Ammon's horn (tissue), 1 donor: ENCODE data around the gene STRC.
"Not testable (repeated sequence)": the region's sequence is repeated elsewhere in the genome, so short reads cannot be mapped to it uniquely, and the experiment has no call there.

Experiments used
- DNase-seq: peaks from one replicate; pipeline ENCODE4 v3.0.0-alpha.2; 2016; ENCODE audit warnings: low spot score

The STRC gene

GRCh38 chr15:43563793-43564192, 54.8 kb downstream of the STRC start:
- not testable (repeated sequence) for DNase-seq

DNA sequence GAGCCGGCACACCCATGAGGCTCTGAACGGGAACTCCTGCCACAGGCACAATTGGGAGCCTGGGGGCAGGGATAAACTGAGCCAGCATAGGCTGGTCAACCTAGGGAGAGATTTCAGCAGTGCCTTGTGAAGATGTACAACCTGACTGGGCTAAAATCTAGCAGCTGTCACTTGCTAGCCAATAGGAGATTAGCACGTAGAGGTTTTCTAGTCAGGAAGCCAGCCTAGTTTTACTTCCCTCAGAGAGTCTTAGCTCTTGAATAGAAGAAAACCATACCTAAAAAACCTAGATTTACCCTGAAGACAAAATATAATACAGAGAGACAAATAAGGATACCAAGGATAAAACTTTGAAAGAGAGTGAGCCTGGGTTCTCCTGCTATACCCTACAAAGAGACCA, 55.8 kb downstream of the STRC start:
- DNase-seq: not testable (repeated sequence)

GRCh38 chr15:43552986-43553385, 65.6 kb downstream of the STRC start:
- no peak for DNase-seq

GRCh38 chr15:43552256-43552655, 66.3 kb downstream of the STRC start:
- DNase-seq: no peak

DNA sequence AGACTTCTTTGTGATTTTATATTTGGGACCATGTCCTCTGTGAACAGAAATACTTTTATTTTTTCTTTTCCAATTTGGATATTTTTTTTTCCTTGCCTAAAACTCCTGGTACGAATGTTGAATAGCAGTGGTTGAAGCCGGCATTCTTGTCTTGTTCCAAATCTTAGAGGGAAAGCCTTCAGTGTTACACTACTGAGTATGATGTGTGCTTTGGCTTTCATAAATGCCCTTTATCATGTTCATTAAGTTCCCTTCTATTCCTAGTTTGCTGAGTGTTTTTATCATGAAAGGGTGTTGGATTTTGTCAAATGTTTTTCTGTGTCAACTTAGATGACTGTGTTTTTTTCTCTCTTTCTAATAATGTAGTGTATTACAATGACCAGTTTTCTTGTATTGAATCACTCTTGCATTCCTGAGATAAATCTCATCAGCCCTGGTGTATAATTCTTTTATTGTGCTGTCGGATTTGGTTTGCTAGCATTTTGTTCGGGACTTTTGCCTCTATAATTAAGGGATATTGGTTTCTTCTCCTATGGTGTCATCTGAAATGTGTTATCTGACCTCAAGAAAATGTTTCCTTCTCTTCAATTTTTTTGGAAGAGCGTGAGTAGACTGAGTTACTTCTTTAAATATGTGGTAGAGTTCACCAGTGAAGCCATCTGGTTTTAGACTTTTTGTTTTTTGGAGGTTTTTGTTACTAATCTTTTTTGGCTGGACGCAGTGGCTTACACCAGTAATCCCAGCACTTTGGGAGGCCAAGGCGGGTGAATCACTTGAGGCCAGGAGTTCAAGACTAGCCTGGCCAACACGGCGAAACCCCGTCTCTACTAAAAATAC, 67.9 kb downstream of the STRC start:
- no peak for DNase-seq
